Right atrium auricular region (tissue), 2 donors: ENCODE measurements around the gene CCK. TPM values are rescaled to one million over a fixed set of nuclear protein-coding genes. Genes with fewer than 3 reads are reported as not detected.

Experiments
- DNase-seq: peaks from one replicate; pipeline ENCODE4 v3.0.0-alpha.2; 2019; ENCODE audit warnings: low spot score
- H3K27ac ChIP-seq, 2 donors: fragments of 200-600 bp; sonication (generic); 1 replicate in 1 of 2; 2 replicates in 1 of 2; pipeline ENCODE4 v1.5.1; 2016 to 2019
- H3K27me3 ChIP-seq, 2 donors: fragments of 200-600 bp; sonication (generic); one replicate each; pipeline versions ENCODE4 v1.5.1 to v1.6.0; 2017 to 2019
- H3K36me3 ChIP-seq: fragments of 200-600 bp; sonication (generic); one replicate; pipeline ENCODE4 v1.5.1; 2016
- H3K4me1 ChIP-seq, 2 donors: fragments of 200-600 bp; sonication (generic); one replicate each; pipeline versions ENCODE4 v1.5.1 to v1.6.0; 2017 to 2019
- H3K4me3 ChIP-seq, 2 donors: fragments of 200-600 bp; sonication (generic); 1 replicate in 1 of 2; 2 replicates in 1 of 2; pipeline ENCODE4 v1.5.1; 2017 to 2019; ENCODE audit warnings: mild to moderate bottlenecking in 1 of 2, moderate library complexity in 1 of 2
- H3K9me3 ChIP-seq, 2 donors: fragments of 200-600 bp; sonication (generic); one replicate each; pipeline ENCODE4 v1.5.1; 2019
- total RNA-seq, 2 donors: library from RNA; depleted of rRNA; stranded (reverse); fragments of >200 nt; gene quantifications; one replicate each; pipeline ENCODE4 v1.1.0, GENCODE V29; 2016
- TF ChIP-seq, protein P1 (sequence below), 2 donors: fragments of 200-600 bp; sonication (generic); IDR thresholded peaks; one replicate each; pipeline ENCODE4 v1.5.1; 2019; ENCODE audit warnings: antibody characterized with exemption in 2 of 2

Gene CCK
- total RNA-seq, 2 donors from 2014 or later, result not detected

DNA sequence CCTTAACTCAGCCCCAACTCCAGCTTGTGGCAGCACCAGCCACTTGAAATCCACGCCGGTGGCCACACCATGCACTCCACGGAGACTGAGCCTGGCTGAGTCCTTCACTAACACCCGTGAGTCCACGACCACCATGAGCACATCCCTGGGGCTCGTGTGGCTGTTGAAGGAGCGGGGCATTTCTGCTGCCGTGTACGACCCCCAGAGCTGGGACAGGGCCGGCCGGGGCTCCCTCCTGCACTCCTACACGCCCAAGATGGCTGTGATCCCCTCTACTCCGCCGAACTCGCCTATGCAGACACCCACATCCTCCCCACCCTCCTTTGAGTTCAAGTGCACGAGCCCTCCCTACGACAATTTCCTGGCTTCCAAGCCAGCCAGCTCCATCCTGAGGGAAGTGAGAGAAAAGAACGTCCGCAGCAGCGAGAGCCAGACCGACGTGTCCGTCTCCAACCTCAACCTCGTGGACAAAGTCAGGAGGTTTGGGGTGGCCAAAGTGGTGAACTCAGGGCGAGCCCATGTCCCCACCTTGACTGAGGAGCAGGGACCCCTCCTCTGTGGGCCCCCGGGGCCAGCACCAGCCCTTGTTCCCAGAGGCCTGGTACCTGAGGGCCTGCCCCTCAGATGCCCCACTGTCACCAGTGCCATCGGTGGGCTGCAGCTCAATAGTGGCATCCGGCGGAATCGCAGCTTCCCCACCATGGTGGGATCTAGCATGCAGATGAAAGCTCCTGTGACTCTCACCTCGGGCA, 42.9 kb downstream of the CCK start:
- no peaks in the 10 kb centered on the region for H3K9me3 ChIP-seq
- no peak for DNase-seq
- H3K27ac ChIP-seq, result no peak overlapping the region
- TF ChIP-seq, protein P1, sequence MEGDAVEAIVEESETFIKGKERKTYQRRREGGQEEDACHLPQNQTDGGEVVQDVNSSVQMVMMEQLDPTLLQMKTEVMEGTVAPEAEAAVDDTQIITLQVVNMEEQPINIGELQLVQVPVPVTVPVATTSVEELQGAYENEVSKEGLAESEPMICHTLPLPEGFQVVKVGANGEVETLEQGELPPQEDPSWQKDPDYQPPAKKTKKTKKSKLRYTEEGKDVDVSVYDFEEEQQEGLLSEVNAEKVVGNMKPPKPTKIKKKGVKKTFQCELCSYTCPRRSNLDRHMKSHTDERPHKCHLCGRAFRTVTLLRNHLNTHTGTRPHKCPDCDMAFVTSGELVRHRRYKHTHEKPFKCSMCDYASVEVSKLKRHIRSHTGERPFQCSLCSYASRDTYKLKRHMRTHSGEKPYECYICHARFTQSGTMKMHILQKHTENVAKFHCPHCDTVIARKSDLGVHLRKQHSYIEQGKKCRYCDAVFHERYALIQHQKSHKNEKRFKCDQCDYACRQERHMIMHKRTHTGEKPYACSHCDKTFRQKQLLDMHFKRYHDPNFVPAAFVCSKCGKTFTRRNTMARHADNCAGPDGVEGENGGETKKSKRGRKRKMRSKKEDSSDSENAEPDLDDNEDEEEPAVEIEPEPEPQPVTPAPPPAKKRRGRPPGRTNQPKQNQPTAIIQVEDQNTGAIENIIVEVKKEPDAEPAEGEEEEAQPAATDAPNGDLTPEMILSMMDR (IDR thresholded peaks at IDR 0.05), result no peak
- H3K27me3 ChIP-seq, result no peaks in the 10 kb centered on the region
- peaks cover 33% of the 10 kb centered on the region for H3K36me3 ChIP-seq
- peaks cover 0 to 7% of the 10 kb centered on the region in 2 donors for H3K4me1 ChIP-seq
- H3K4me3 ChIP-seq, result no peak overlapping the region

DNA sequence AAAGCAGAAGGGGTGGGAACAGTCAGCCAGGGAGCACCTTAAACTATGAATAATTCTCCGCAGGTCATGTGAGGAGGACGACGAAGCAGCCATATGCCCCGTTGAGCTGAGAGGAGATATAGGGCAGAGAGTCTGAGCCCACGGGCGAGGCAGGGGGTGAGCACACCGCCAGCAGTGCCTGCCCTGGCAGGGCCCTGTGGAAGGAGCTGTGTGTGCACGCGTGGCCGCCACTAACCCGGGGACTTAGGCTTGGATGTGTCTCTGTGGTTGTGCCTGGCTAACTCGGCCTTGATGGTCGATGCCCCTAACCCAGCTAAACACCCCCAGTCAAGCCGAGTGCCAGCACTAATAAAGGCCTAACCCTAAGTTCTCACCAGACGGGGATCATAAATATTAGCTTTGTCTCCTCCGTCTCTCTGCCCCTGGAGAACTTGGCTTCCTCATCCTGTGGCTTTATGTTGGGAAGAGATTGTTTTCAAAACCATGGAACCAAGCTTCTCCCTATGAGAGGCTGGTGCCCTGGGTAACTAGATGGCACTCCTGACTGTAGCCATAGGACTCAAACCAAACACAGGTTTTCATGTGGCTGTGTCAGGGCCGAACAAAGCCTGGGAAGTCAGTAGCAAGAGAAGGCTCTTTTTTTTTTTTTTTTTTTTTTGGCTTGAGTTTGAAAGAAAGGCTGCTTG, 45.4 kb downstream of the CCK start:
- H3K36me3 ChIP-seq, result peaks cover 39% of the 10 kb centered on the region
- H3K4me3 ChIP-seq, result no peak overlapping the region
- DNase-seq, result no peak
- peaks cover 0 to 7% of the 10 kb centered on the region in 2 donors for H3K4me1 ChIP-seq
- TF ChIP-seq, protein P1 (IDR thresholded peaks at IDR 0.05), result no peak
- H3K27ac ChIP-seq, result no peak overlapping the region
- H3K27me3 ChIP-seq, result no peaks in the 10 kb centered on the region
- H3K9me3 ChIP-seq, result no peaks in the 10 kb centered on the region

DNA sequence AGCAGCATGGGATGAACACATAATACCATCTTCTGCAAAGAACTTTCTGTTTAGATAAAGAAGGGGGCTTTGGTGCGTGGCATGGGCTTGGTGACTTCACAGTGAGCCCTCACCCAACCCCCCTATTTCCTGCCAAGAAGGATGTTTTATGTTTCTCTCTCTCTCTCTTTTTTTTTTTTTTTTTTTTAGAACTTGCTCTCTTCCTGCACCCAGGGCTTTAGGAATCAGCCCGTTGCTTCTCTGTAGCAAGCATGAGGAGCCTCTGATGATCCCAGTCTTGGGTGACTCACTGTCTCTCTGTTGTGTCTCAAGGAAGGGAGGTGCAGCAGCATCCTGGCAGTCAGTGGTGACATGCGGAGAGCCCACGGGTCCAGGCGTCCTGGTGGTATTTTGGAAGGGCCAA, 49.1 kb downstream of the CCK start:
- DNase-seq, result no peak
- TF ChIP-seq, protein P1 (IDR thresholded peaks at IDR 0.05), result no peak
- Histone ChIP-seq H3K27ac (no peak overlapping the region), H3K4me3 (no peak overlapping the region), H3K9me3 (no peaks in the 10 kb centered on the region), H3K27me3 (no peaks in the 10 kb centered on the region), H3K36me3 (peaks cover 35% of the 10 kb centered on the region), H3K4me1 (no peaks in the 10 kb centered on the region)

DNA sequence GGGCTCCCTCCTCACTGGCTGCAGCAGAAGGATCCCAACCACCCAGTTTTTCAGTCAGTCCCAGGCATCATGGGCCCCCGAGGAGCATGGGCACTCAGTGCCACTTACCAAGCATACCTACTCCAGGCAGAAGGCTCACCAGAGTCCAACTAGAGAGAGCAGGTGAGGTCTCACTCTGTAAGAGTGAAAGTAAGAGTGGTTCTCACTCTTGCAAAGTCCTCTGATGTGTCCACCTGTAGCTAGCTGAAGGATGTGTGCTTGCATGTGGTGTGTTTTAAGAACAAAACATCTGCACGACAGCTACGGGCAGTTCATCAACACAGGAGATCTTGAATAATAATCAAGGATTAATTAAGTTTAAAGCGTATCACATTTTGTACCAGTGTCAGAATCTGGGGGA, 49.7 kb downstream of the CCK start:
- DNase-seq, result no peak
- TF ChIP-seq, protein P1 (IDR thresholded peaks at IDR 0.05), result no peak
- H3K27me3 ChIP-seq, result no peaks in the 10 kb centered on the region
- no peak overlapping the region for H3K4me3 ChIP-seq
- no peaks in the 10 kb centered on the region for H3K9me3 ChIP-seq
- no peaks in the 10 kb centered on the region for H3K4me1 ChIP-seq
- no peak overlapping the region for H3K27ac ChIP-seq
- H3K36me3 ChIP-seq, result peaks cover 36% of the 10 kb centered on the region

DNA sequence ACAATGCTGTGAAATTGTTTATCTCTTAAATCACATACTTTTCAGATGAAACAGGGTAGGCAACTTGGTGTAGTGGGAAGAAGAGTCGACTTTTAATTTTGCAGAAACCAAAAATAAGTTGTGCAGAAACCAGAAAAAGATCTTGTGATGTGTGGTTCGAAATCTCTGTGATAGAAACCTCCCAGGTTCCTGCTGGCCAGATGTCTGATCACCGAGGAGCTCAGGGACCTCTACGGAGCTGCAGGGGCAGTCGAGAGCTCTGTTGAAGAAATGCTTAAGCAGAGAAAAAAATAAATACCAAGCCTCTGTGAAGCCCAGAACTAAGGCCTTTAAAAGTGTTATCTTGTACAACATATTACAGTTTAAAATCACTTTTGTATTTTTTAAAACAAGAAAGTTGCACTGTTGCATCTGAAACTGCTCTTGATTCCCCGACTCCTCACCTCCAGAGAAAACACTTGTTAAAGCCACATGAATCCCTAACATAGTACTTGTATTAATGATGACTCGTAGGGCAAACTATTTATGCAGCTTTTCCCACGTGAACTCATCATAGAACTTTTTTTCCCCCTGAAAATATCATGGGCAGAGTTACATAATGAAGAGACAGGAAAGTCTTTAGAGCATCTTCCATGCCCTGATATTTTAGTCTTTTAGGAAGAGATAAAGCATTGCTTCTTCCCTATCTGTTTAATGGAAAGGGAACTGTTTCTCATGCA, 51.3 kb downstream of the CCK start:
- no peaks in the 10 kb centered on the region for H3K27me3 ChIP-seq
- H3K4me3 ChIP-seq, result no peak overlapping the region
- no peaks in the 10 kb centered on the region for H3K4me1 ChIP-seq
- H3K36me3 ChIP-seq, result peaks cover 41% of the 10 kb centered on the region
- DNase-seq, result no peak
- no peak overlapping the region for H3K27ac ChIP-seq
- TF ChIP-seq, protein P1 (IDR thresholded peaks at IDR 0.05), result no peak
- H3K9me3 ChIP-seq, result no peaks in the 10 kb centered on the region
